K562 (cell line): Measurements from ENCODE around the gene RPUSD2. TPM values are rescaled to one million over a fixed set of nuclear protein-coding genes. Genes with fewer than 3 reads are reported as not detected.
A peak's percentile ranks its signal among the peaks of the same experiment; 100 is the strongest.

Source experiments
- ADNP ChIP-seq: fragments of 200-800 bp; sonication (Bioruptor generic); IDR thresholded peaks from 2 replicates; pipeline ENCODE4 v1.6.1; 2016; ENCODE audit warnings: missing genetic modification characterization, missing compliant biosample characterization
- BRD9 ChIP-seq: fragments of 450-650 bp; IDR thresholded peaks from 2 replicates; pipeline ENCODE4 v1.6.1; 2018; ENCODE audit warnings: low read depth; ENCODE audit not compliant: partially characterized antibody
- CHD2 ChIP-seq: IDR thresholded peaks from 2 replicates; pipeline ENCODE4 v1.6.1; 2011; ENCODE audit warnings: low read depth, low read length
- FOXJ3 ChIP-seq: sonication (generic); formaldehyde crosslinking; IDR thresholded peaks from 2 replicates; pipeline ENCODE4 v1.4.0; 2020; ENCODE audit warnings: mild to moderate bottlenecking, missing genetic modification reagents
- LCOR ChIP-seq: sonication (generic); formaldehyde crosslinking; IDR thresholded peaks from 2 replicates; pipeline ENCODE4 v1.8.0; 2022; ENCODE audit warnings: mild to moderate bottlenecking, missing genetic modification reagents
- MXD1 ChIP-seq: fragments of 250-450 bp; sonication (Bioruptor Pico); IDR thresholded peaks from 2 replicates; pipeline ENCODE4 v1.8.0; 2021; ENCODE audit warnings: borderline replicate concordance, mild to moderate bottlenecking, moderate library complexity; ENCODE audit not compliant: poor library complexity, severe bottlenecking
- MXI1 ChIP-seq: IDR thresholded peaks from 2 replicates; pipeline ENCODE4 v1.6.1; 2011; ENCODE audit warnings: low read depth, mild to moderate bottlenecking, improper control_type of control experiment, low read length
- NFATC3 ChIP-seq: fragments of 450-650 bp; IDR thresholded peaks from 2 replicates; pipeline ENCODE4 v1.6.1; 2017; ENCODE audit warnings: mild to moderate bottlenecking
- PHF20 ChIP-seq: fragments of 450-650 bp; IDR thresholded peaks from 2 replicates; pipeline ENCODE4 v1.6.1; 2018; ENCODE audit not compliant: partially characterized antibody
- POLR2H ChIP-seq: IDR thresholded peaks from 2 replicates; pipeline ENCODE4 v1.6.1; 2016; ENCODE audit warnings: missing genetic modification characterization, low read depth, mild to moderate bottlenecking, control low read depth, missing compliant biosample characterization, moderate library complexity
- TAF15 ChIP-seq: fragments of 200-400 bp; formaldehyde crosslinking; IDR thresholded peaks from 2 replicates; pipeline ENCODE4 v1.6.1; 2017; ENCODE audit warnings: mild to moderate bottlenecking, low read depth, low read length, moderate library complexity
- TAF9B ChIP-seq: fragments of 450-650 bp; IDR thresholded peaks from 2 replicates; pipeline ENCODE4 v1.6.1; 2018; ENCODE audit warnings: mild to moderate bottlenecking; ENCODE audit not compliant: partially characterized antibody
- TCF3 ChIP-seq: sonication (generic); formaldehyde crosslinking; IDR thresholded peaks from 2 replicates; pipeline ENCODE4 v1.4.0; 2020; ENCODE audit warnings: mild to moderate bottlenecking, missing genetic modification reagents
- polyA plus RNA-seq, 8 experiments: library from polyadenylated mRNA; depleted of rRNA in 4 of 8; stranded (reverse) in 5 of 8; unstranded in 3 of 8; fragments of >200 nt; fragmentation: Nextera tagmentation in 2 of 8; fragmentation: Illumina TruSeq in 1 of 8; extraction: Ambion mirVana in 2 of 8; extraction: Trizol in 1 of 8; gene quantifications; 2 replicates each; pipeline versions ENCODE4 v1.2.1 to v1.2.3, GENCODE V29; 2011 to 2014; ENCODE audit warnings: inconsistent platforms in 1 of 8, missing spikeins in 1 of 8
- total RNA-seq, 7 experiments: library from RNA; depleted of rRNA in 6 of 7; stranded (reverse); fragments of >200 nt in 6 of 7; fragmentation: Illumina TruSeq in 2 of 7; extraction: Trizol in 2 of 7; gene quantifications; 2 replicates each; pipeline versions ENCODE4 v1.2.1 to v1.2.3, GENCODE V29; 2011 to 2021; ENCODE audit warnings: low replicate concordance in 1 of 7
- TF ChIP-seq, protein P1 (sequence below): sonication (generic); formaldehyde crosslinking; IDR thresholded peaks from 2 replicates; pipeline ENCODE4 v1.9.0; 2022; ENCODE audit warnings: mild to moderate bottlenecking, missing genetic modification reagents
- TF ChIP-seq, protein P2 (sequence below): fragments of 450-650 bp; IDR thresholded peaks from 2 replicates; pipeline ENCODE4 v1.6.1; 2018; ENCODE audit not compliant: partially characterized antibody
- TF ChIP-seq, protein P3 (sequence below): fragments of 250-450 bp; sonication (Bioruptor Pico); IDR thresholded peaks from 2 replicates; pipeline ENCODE4 v1.5.0; 2021; ENCODE audit warnings: mild to moderate bottlenecking, borderline replicate concordance
- TF ChIP-seq, protein P4 (sequence below): sonication (generic); formaldehyde crosslinking; IDR thresholded peaks from 2 replicates; pipeline ENCODE4 v1.8.1; 2023; ENCODE audit warnings: mild to moderate bottlenecking, missing genetic modification reagents

Gene RPUSD2
- total and polyA plus RNA-seq, 9 of the 15 experiments (the other 6 are each of a cell fraction or from before 2014, with no cell fraction given) = 3.7 to 30.2 (median 14.3) TPM

DNA sequence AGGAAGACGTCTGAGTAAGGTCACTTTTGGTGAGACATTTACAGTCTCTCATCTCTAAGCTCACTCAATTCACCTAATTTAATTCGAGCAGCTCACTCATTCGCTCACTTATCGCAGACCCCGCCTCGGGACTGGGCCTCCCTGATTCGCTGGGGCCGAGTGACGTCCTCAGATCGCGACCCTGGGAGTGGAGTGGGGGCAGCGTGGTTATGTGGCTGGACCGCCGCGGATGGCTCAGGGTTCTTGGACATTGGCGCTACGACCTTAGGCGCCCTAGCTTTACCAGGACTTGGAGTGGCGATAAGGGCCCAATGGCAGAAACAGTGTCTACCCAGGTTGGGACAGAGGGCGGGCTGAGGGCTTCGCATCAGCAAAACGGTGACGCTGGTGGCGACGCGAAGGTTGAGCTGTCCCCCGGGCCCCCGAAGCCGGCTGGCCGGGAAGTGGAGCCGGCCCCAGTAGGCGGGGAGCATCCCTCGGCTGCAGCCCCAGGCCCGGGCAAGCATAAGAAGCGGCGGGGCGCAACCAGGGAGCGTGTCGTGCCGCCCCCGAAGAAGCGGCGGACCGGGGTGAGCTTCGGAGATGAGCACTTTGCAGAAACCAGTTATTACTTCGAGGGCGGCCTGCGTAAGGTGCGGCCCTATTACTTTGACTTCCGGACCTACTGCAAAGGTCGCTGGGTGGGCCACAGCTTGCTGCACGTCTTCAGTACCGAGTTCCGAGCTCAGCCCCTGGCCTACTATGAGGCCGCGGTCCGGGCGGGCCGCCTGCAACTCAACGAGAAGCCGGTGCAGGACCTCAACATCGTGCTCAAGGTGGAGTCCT, at the start of gene RPUSD2 (continued):
- TF ChIP-seq, protein P1, sequence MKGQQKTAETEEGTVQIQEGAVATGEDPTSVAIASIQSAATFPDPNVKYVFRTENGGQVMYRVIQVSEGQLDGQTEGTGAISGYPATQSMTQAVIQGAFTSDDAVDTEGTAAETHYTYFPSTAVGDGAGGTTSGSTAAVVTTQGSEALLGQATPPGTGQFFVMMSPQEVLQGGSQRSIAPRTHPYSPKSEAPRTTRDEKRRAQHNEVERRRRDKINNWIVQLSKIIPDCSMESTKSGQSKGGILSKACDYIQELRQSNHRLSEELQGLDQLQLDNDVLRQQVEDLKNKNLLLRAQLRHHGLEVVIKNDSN (CRISPR knock-in tag) = no peak
- TF ChIP-seq TAF15 = no peak
- peak; percentile 8 for TF ChIP-seq BRD9
- TF ChIP-seq TCF3 = peak; percentile 32; the same call in 1 of the 2 replicates
- no peak for TF ChIP-seq NFATC3
- peak; percentile 53 for TF ChIP-seq CHD2
- TF ChIP-seq LCOR (CRISPR knock-in tag) = 0 out of 2 replicates have a peak, but pooled peaks have one; percentile 29
- TF ChIP-seq, protein P2, sequence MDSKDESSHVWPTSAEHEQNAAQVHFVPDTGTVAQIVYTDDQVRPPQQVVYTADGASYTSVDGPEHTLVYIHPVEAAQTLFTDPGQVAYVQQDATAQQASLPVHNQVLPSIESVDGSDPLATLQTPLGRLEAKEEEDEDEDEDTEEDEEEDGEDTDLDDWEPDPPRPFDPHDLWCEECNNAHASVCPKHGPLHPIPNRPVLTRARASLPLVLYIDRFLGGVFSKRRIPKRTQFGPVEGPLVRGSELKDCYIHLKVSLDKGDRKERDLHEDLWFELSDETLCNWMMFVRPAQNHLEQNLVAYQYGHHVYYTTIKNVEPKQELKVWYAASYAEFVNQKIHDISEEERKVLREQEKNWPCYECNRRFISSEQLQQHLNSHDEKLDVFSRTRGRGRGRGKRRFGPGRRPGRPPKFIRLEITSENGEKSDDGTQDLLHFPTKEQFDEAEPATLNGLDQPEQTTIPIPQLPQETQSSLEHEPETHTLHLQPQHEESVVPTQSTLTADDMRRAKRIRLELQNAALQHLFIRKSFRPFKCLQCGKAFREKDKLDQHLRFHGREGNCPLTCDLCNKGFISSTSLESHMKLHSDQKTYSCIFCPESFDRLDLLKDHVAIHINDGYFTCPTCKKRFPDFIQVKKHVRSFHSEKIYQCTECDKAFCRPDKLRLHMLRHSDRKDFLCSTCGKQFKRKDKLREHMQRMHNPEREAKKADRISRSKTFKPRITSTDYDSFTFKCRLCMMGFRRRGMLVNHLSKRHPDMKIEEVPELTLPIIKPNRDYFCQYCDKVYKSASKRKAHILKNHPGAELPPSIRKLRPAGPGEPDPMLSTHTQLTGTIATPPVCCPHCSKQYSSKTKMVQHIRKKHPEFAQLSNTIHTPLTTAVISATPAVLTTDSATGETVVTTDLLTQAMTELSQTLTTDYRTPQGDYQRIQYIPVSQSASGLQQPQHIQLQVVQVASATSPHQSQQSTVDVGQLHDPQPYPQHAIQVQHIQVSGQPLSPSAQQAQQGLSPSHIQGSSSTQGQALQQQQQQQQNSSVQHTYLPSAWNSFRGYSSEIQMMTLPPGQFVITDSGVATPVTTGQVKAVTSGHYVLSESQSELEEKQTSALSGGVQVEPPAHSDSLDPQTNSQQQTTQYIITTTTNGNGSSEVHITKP = peak; percentile 35
- TF ChIP-seq TAF9B = peak; percentile 55
- TF ChIP-seq, protein P3, sequence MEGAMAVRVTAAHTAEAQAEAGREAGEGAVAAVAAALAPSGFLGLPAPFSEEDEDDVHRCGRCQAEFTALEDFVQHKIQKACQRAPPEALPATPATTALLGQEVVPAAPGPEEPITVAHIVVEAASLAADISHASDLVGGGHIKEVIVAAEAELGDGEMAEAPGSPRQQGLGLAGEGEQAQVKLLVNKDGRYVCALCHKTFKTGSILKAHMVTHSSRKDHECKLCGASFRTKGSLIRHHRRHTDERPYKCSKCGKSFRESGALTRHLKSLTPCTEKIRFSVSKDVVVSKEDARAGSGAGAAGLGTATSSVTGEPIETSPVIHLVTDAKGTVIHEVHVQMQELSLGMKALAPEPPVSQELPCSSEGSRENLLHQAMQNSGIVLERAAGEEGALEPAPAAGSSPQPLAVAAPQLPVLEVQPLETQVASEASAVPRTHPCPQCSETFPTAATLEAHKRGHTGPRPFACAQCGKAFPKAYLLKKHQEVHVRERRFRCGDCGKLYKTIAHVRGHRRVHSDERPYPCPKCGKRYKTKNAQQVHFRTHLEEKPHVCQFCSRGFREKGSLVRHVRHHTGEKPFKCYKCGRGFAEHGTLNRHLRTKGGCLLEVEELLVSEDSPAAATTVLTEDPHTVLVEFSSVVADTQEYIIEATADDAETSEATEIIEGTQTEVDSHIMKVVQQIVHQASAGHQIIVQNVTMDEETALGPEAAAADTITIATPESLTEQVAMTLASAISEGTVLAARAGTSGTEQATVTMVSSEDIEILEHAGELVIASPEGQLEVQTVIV (CRISPR knock-in tag) = no peak
- peak; percentile 96 for TF ChIP-seq PHF20
- 0 out of 2 replicates have a peak, but pooled peaks have one; percentile 36 for TF ChIP-seq POLR2H (tag)
- peak; percentile 95 for TF ChIP-seq MXI1
- TF ChIP-seq FOXJ3 (CRISPR knock-in tag) = no peak
- peak; percentile 94 for TF ChIP-seq MXD1 (CRISPR knock-in tag)
- TF ChIP-seq, protein P4, sequence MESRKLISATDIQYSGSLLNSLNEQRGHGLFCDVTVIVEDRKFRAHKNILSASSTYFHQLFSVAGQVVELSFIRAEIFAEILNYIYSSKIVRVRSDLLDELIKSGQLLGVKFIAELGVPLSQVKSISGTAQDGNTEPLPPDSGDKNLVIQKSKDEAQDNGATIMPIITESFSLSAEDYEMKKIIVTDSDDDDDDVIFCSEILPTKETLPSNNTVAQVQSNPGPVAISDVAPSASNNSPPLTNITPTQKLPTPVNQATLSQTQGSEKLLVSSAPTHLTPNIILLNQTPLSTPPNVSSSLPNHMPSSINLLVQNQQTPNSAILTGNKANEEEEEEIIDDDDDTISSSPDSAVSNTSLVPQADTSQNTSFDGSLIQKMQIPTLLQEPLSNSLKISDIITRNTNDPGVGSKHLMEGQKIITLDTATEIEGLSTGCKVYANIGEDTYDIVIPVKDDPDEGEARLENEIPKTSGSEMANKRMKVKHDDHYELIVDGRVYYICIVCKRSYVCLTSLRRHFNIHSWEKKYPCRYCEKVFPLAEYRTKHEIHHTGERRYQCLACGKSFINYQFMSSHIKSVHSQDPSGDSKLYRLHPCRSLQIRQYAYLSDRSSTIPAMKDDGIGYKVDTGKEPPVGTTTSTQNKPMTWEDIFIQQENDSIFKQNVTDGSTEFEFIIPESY (CRISPR knock-in tag) = no peak
- TF ChIP-seq ADNP = no peak
